Ishikawa (cell line): ENCODE results near the gene ZXDA.

Experiments
- CEBPB ChIP-seq: IDR thresholded peaks from 2 replicates; pipeline ENCODE4 v1.6.1; 2012
- FOXM1 ChIP-seq: IDR thresholded peaks from 2 replicates; pipeline ENCODE4 v1.6.1; 2012; ENCODE audit warnings: low read depth, borderline replicate concordance
- NFIC ChIP-seq: IDR thresholded peaks from 2 replicates; pipeline ENCODE4 v1.6.1; 2012
- REST ChIP-seq: IDR thresholded peaks from 2 replicates; pipeline ENCODE4 v1.6.1; 2012; ENCODE audit warnings: low read depth, mild to moderate bottlenecking
- TAF1 ChIP-seq: IDR thresholded peaks from 2 replicates; pipeline ENCODE4 v1.6.1; 2012; ENCODE audit warnings: low read depth, mild to moderate bottlenecking
- TEAD4 ChIP-seq: IDR thresholded peaks from 2 replicates; pipeline ENCODE4 v1.6.1; 2012

- TF ChIP-seq FOXM1 (no peak), TAF1 (no peak), NFIC (no peak), CEBPB (no peak), TEAD4 (no peak), REST (no peak)
These were observed 19.1 kb upstream of the ZXDA start for GRCh38 chrX:57929373-57929772.
